HG02642 (cell line): ENCODE data around the gene KIAA1671.
"Not testable (repeated sequence)": the region's sequence is repeated elsewhere in the genome, so short reads cannot be mapped to it uniquely, and the experiment has no call there.

Source experiments
- ATAC-seq: cut with Tn5 transposase; IDR thresholded peaks from one replicate; pipeline ENCODE4 v1.9.1; 2021; ENCODE audit warnings: mild to moderate bottlenecking; ENCODE audit not compliant: unreplicated experiment, poor library complexity

Gene KIAA1671

GRCh38 chr22:24951942-24952836, at the start of gene KIAA1671:
TSS of gene KIAA1671 (plus strand) at chr22:24952716. CDS start at chr22:25028000, 75,284 bp downstream.
- peak; percentile 76 for ATAC-seq

DNA sequence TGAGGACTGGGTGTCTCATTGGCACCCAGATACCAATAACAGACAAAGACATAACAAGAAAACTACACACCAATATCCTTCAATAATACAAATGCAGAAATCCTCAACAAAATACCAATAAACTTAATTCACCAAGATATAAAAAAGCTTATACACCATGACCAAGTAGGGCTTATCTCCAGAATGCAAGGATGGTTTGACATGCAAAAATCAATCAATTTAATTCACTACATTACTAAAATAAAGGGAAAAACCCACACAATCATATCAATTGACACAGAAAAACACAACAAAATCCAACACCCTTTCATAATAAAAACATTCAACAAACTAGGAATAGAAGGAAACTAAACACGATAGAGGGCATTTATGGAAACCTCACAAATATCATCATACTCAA, 46.6 kb upstream of the KIAA1671 start:
- ATAC-seq: no peak

DNA sequence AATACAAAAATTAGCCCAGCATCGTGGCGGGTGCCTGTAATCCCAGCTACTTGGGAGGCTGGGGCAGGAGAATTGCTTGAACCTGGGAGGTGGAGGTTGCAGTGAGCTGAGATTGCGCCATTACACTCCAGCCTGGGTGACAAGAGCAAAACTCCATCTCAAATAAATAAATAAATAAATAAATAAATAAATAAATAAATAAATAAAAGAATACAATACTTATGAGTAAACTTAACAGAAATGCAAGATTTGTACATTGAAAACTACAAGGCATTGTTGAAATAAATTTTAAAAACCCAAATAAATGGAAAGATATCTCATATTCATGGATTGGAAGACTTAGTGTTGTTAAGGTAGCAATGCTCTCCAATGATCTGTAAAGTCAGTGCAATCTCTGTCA, 45.4 kb upstream of the KIAA1671 start:
- not testable (repeated sequence) for ATAC-seq

GRCh38 chr22:24920029-24920428, 32.5 kb upstream of the KIAA1671 start:
- ATAC-seq: no peak

DNA sequence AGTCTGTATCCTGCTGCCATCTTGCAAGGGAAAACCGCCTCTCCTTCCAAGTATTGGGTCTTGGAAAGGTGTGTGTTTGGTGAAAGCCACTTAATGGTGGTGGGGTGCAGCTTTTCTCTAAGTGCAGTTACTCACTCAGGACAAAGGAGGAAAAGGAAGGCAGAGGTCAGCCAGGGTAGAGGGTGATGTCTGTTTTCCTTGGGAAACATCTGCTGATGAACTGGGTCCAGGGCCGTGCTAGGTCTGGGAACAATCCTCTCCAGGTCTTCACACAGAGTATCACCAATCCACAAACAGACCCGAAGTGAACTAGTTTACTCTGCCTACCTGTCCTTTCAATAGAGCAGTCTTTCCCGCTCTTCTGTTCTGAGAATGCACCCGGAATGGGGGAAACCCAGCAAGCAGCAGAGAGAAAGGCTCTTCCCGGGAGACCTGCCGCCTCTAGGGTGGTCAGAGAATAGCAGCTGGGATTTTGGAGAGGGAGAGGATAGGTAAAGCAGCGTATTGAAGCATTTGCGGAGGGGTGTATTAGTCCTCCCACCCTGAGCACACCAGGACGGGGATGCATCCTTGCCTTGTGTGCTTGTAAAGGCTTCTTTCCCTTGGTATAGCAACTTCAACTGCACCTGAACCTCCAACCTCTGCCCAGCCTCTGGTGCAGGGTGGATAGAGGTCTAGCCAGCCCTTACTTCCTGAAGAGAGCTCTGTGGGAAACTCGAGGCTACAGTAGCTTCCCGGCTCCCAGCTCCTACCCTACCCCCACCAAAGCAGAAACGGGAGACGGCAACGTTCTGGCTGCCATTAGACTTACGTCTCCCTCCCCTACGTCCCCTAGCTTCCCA, 26.7 kb upstream of the KIAA1671 start:
- no peak for ATAC-seq

GRCh38 chr22:24926428-24926725, 26.1 kb upstream of the KIAA1671 start:
- no peak for ATAC-seq

DNA sequence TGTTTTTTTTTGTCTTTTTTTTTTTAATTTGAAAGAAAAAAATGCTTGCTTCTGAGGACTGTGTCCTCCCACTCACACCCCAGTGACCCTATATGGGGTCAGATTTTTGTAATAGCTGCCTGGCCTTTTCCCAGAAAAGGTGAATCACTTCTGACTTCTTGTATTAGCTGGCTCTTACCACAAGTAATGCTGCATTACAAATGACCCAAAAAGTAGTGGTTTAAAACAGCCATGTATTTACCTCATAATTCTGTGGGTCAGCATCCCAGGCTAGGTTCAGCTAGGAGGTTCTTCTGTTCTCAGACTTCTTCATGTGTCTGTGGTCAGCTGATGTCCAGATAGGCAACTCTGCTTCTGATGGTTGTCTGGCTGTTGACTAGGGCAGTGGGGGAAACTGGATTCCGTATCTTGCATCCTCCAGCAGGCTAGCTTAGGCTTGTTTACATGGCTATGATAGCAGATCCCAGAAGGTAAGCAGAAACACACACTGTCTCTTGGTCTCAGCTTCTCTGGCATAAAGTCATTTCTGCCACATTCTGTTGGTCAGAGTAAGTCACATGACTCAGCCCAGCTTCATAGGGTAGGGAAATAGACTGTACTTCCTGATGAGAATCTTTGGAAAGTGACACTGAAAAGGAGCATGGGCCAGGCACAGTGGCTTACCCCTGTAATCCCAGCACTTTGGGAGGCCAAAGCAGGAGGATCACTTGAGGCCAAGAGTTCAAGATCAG, 25.5 kb upstream of the KIAA1671 start:
- ATAC-seq: no peak

- ATAC-seq: no peak
Measured at GRCh38 chr22:24928322-24928721, 24.2 kb upstream of the KIAA1671 start.

DNA sequence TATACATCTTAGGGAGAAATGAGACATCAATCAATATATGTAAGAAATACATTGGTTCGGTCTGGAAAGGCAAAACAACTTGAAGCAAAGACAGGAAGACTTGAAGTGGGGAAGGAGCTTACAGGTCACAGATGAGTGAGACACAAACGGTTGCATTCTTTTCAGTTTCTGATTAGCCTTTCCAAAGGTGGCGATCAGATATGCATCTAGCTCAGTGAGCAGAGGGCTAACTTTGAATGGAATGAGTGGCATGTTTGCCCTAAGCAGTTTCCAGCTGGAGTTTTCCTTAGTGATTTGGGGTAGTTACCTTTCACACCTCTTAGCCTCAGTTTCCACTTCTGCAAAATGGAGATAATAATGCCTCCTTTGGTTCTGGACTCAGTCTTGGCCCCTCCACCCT, 21.8 kb upstream of the KIAA1671 start:
- ATAC-seq: no peak

GRCh38 chr22:24935771-24936483, 16.6 kb upstream of the KIAA1671 start:
- ATAC-seq: no peak

- no peak for ATAC-seq
Measured at GRCh38 chr22:24937114-24937513, 15.4 kb upstream of the KIAA1671 start.

DNA sequence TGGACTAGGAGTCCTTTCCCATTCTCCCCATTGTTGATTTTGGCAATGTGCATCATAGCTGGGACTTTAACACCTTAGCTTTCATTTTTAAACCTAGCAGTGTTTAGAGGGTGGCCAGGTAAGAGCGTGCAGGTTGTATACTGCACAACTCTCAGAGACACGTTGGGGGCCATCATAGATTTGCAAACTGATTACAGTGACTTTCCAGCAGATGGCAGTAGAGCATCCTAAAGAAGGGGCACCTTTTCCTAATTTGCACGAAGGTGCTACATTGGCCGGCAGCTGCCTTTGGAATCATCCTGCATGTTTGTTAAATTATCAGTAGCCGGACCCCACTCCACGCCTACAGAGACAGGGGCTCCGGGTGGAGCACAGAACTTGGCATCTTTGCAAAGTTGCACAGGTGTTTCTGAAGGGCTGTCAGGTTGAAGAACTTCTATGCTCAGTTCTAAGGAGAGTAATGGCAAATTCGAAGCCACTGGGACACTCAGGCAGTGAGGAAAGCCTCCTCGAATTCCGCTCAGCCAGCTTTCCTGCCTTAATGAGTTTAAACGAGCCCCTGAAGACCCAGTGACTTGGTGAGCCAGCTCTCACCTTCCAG, 13.7 kb upstream of the KIAA1671 start:
- ATAC-seq: no peak

GRCh38 chr22:24942301-24942700, 10.2 kb upstream of the KIAA1671 start:
- ATAC-seq: no peak

GRCh38 chr22:24944217-24944937, 8.1 kb upstream of the KIAA1671 start:
- no peak for ATAC-seq

DNA sequence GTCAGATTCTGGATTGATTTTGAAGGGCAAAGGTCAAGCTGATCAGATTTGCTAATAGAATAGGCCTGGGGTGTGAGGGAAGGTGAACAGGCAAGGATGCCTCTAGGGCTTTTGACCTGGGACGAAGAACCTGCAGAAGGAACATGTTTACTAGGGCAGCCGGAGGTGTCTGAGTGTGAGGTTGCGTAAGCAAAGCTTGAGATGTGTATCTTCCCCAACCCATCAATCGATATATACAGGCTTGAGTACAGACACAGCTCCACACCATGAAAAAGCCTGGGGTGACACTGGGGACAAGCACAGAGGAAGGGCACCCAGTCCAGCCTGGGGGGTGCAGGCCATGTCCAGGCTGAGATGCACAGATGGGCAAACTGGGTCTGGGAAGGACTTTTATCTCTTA, 7.1 kb upstream of the KIAA1671 start:
- no peak for ATAC-seq

DNA sequence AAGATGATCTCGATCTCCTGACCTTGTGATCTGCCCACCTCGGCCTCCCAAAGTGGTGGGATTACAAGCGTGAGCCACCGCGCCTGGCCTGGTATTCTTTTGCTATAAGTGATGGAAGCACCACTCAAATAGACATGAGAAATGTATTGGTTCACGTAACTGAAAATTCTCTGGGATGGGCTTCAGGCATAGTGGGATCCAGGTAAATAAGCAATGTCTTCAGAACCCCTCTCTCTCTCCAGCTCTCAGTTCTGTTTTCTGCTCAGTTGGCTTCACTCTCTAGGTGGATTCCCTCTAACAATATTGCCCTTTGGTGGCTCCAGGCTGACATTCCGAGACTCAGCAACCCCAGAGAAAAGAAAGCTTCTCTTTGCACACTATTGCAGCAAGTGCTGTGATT, 5.1 kb upstream of the KIAA1671 start:
- ATAC-seq: no peak

- ATAC-seq: no peak
Measured at GRCh38 chr22:24947881-24948280, 4.6 kb upstream of the KIAA1671 start.

DNA sequence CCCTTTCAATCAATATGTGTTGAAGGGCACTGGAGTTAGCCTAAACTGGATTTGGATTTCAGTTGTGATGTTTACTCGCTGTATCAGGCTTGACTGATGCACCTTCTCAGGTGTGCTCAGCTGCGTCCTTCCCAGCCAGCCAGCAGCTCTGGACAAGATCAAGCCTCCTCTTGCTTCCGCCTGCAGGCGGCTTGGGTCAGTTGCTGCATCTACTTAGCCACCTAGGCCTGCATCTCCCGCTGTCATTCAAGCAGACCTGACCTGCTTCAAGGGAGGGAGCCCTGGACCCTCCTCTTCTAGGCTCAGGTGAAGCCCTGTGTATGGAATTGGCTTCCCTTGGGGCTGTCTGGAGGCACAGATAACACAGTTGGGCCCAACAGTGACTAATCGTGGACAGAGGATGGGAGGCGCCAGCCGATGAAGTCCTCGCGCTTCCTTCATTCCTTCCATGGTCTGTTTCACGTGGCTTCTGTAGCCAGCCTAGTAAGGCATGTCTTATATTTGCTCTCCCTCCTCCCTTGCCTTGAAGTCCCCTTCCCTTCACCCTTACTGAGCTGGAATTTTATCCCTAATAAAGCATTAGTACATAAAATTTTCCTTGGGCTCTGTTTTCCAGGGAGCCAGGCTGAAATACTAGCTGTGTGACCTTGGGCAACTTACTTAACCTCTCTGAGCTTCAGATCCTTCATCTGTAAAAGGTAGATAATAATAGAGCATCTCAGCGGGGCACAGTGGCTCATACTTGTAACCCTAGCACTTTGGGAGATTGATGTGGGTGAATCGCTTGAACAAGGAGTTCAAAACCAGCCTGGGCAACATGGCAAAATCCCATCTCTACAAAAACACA, 3.9 kb upstream of the KIAA1671 start:
- ATAC-seq: no peak
